Gastrocnemius medialis (tissue), 4 donors: Measurements from ENCODE around the gene RNU2-63P. TPM values are rescaled to one million over a fixed set of nuclear protein-coding genes. Genes with fewer than 3 reads are reported as not detected.
"Not testable (repeated sequence)": the region's sequence is repeated elsewhere in the genome, so short reads cannot be mapped to it uniquely, and the experiment has no call there.

Experiments used
- ATAC-seq, 2 donors: fragments of 150-250 bp; one replicate each; pipeline ENCODE4 v1.9.1; 2016
- DNase-seq, 2 donors: peaks; one replicate each; pipeline ENCODE4 v3.0.0-alpha.2; 2019
- H3K27ac ChIP-seq, 4 donors: fragments of 200-600 bp; sonication (generic); 1 replicate in 1 of 4; 2 replicates in 3 of 4; pipeline ENCODE4 v1.5.1; 2016 to 2018; ENCODE audit warnings: mild to moderate bottlenecking in 2 of 4, moderate library complexity in 1 of 4
- H3K27me3 ChIP-seq, 3 donors: fragments of 200-600 bp; sonication (generic) in 2 of 3; 1 replicate in 1 of 3; 2 replicates in 2 of 3; pipeline versions ENCODE4 v1.5.1 to v1.6.0; 2016 to 2019; ENCODE audit warnings: mild to moderate bottlenecking in 1 of 3, moderate library complexity in 1 of 3
- H3K36me3 ChIP-seq, 2 donors: fragments of 200-600 bp; sonication (generic) in 1 of 2; one replicate each; pipeline ENCODE4 v1.5.1; 2017 to 2018
- H3K4me1 ChIP-seq, 2 donors: fragments of 200-600 bp; sonication (generic) in 1 of 2; one replicate each; pipeline ENCODE4 v1.5.1; 2016 to 2017; ENCODE audit warnings: mild to moderate bottlenecking in 2 of 2
- H3K4me3 ChIP-seq, 4 donors: fragments of 200-600 bp; sonication (generic) in 3 of 4; 1 replicate in 1 of 4; 2 replicates in 3 of 4; pipeline ENCODE4 v1.5.1; 2016 to 2019; ENCODE audit warnings: mild to moderate bottlenecking in 2 of 4
- H3K9me3 ChIP-seq, 3 donors: fragments of 200-600 bp; sonication (generic) in 2 of 3; 1 replicate in 1 of 3; 2 replicates in 2 of 3; pipeline ENCODE4 v1.5.1; 2016 to 2019
- CTCF ChIP-seq, 5 experiments: fragments of 450-650 bp in 3 of 5; fragments of 200-600 bp in 2 of 5; sonication (generic) in 2 of 5; IDR thresholded peaks in 4 of 5; conservative IDR thresholded peaks in 1 of 5; 1 replicate in 4 of 5; 2 replicates in 1 of 5; pipeline ENCODE4 v1.5.1; 2016 to 2019; ENCODE audit warnings: antibody characterized with exemption in 5 of 5, mild to moderate bottlenecking in 3 of 5, moderate library complexity in 3 of 5
- POLR2A ChIP-seq, 2 donors: fragments of 450-650 bp; IDR thresholded peaks; one replicate each; pipeline ENCODE4 v1.6.1; 2017; ENCODE audit warnings: antibody characterized with exemption in 2 of 2, mild to moderate bottlenecking in 2 of 2, moderate library complexity in 2 of 2
- in situ Hi-C, 4 donors: fragments of 200-750 bp; cut with MboI; loops; one replicate each; pipeline versions ENCODE4 v1.15.0 to v1.8.0; 2017; ENCODE audit warnings: low sequenced_read_pairs in 4 of 4
- intact Hi-C: fragments of 100-400 bp; cut with DNase I; formaldehyde crosslinking; loops from one replicate; pipeline ENCODE4 v1.15.1; 2023; ENCODE audit warnings: low total_unique reads
- total RNA-seq, 4 donors: library from RNA; depleted of rRNA; stranded (reverse); fragments of >200 nt; gene quantifications; one replicate each; pipeline versions ENCODE4 v1.1.0 to v1.2.3, GENCODE V29; 2016

RNU2-63P gene
- total RNA-seq, 4 donors from 2014 or later: not detected

GRCh38 chr2:87995756-87996155, 20.6 kb downstream of the RNU2-63P start:
- intact Hi-C loops (no loop called here), in situ Hi-C loops (no loop called here)
- TF ChIP-seq CTCF (IDR thresholded peaks at IDR 0.05 in 4 of 5, conservative IDR thresholded peaks at IDR 0.05 in 1 of 5) (no peak), POLR2A (IDR thresholded peaks at IDR 0.05) (no peak)
- no peaks in the 10 kb centered on the region for H3K9me3 ChIP-seq
- no peak overlapping the region for H3K27ac ChIP-seq
- H3K36me3 ChIP-seq: no peaks in the 10 kb centered on the region
- no peak for DNase-seq
- no peak overlapping the region for H3K4me3 ChIP-seq
- no peaks in the 10 kb centered on the region for H3K4me1 ChIP-seq
- no peak for ATAC-seq
- H3K27me3 ChIP-seq: no peaks in the 10 kb centered on the region

DNA sequence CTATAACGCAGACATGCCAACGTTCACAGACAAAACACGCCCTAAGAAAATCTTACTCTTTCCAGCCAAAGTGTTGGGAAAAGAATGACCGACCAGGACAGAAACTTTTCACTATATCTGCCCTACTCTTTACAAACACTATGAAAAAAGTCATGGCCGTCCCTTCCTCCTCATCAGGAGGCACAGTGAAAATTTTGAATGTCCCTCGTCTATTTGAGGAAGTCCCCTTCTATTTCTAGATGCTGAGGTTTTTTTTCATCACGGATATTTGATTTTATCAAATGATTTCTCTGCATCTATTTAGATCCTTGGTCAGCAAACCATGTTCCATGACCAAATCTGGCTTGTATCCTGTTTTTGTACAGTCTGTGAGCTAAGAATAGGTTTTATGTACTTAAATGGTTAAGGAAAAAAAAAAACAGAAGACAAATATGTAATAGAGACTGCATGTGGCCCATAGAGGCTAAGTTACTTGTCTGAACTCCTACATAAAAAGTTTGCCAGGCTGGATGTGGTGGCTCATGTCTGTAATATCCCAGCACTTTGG, 22.0 kb downstream of the RNU2-63P start:
- ATAC-seq, in situ Hi-C loops, H3K4me3 ChIP-seq, DNase-seq, H3K27ac ChIP-seq, intact Hi-C loops, H3K36me3 ChIP-seq, H3K9me3 ChIP-seq, H3K4me1 ChIP-seq, H3K27me3 ChIP-seq: not testable (repeated sequence)

DNA sequence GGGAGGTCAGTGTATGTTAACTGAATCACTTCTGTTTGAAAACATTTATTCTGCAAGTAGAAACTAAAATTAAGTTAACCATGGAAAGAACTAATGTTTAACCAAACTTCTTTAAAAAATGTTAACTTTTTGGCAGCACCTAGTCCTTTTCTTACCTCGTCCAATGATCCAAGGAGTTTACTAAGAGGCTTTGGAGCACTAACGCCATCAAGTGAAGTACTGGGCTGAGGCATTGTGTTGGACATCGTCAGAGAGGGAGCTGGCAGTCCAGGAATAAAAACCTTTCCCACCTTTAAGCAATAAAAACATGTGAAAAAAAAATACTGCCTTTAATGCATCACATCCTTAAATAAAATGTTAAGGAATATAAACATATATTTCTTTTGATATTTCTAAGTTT, 23.8 kb downstream of the RNU2-63P start:
- ATAC-seq, DNase-seq, H3K27ac ChIP-seq, in situ Hi-C loops, H3K9me3 ChIP-seq, intact Hi-C loops, H3K4me1 ChIP-seq, H3K36me3 ChIP-seq, H3K27me3 ChIP-seq, H3K4me3 ChIP-seq: not testable (repeated sequence)

DNA sequence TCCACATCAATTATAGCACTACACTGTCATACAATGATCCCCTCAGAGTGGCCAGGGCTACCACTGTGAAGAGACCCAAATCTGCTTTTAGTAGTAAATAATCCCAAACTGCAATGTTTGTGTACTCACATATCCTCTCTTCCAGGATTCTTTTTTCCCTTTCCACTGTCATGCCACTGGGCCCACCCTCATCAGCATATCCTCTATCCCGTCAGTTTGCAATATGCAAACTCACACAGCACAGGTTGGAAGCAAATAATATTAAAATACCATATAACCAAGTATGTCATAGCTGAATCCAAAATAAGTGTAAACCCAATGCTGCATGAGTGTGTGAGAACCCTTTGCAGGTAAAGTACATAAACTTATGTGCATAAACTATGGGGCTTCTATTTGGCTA, 28.9 kb downstream of the RNU2-63P start:
- ATAC-seq, intact Hi-C loops, in situ Hi-C loops: not testable (repeated sequence)

DNA sequence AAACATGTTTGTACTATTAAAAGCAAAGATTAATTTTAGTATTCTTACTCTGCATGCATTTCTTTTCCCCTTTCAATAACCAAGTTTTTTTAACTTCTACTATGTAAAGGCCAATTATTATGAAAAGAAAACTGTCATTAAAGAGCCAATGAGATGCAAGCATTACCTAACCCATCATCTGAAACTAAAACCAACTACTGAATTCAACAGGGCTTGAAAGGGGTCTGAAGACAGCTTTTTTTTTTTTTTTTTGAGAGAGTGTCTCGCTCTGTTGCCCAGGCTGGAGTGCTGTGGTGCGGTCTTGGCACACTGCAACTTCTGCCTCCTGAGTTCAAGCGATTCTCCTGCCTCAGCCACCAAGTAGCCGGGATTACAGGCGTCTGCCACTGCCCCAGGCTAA, 30.4 kb downstream of the RNU2-63P start:
- H3K4me3 ChIP-seq, H3K9me3 ChIP-seq, H3K27ac ChIP-seq, H3K4me1 ChIP-seq, intact Hi-C loops, in situ Hi-C loops, H3K27me3 ChIP-seq, DNase-seq, ATAC-seq, H3K36me3 ChIP-seq: not testable (repeated sequence)

More for the DNA sequence above, 28.9 kb downstream of the RNU2-63P start:
- H3K27ac ChIP-seq, H3K9me3 ChIP-seq, H3K4me3 ChIP-seq, DNase-seq, H3K36me3 ChIP-seq, H3K27me3 ChIP-seq, H3K4me1 ChIP-seq: not testable (repeated sequence)

- H3K4me1 ChIP-seq, H3K27ac ChIP-seq, intact Hi-C loops, in situ Hi-C loops, H3K27me3 ChIP-seq, ATAC-seq, H3K9me3 ChIP-seq, H3K36me3 ChIP-seq, H3K4me3 ChIP-seq, DNase-seq: not testable (repeated sequence)
These were observed 35.2 kb downstream of the RNU2-63P start for GRCh38 chr2:87981182-87981581.

GRCh38 chr2:87972385-87972784, 44.0 kb downstream of the RNU2-63P start:
- ATAC-seq, H3K9me3 ChIP-seq, DNase-seq, intact Hi-C loops, in situ Hi-C loops, H3K4me3 ChIP-seq, H3K4me1 ChIP-seq, H3K27ac ChIP-seq, H3K36me3 ChIP-seq, H3K27me3 ChIP-seq: not testable (repeated sequence)

Other genes with a start within 250 kb of the RNU2-63P start
- 10 to 100 TPM in 1 of 4 donors, 1 to 10 TPM in 2, not detected in 1; 1.5 to 11.2 (median 1.8) TPM for gene RGPD2, start 190.8 kb downstream of the RNU2-63P start, total RNA-seq
- 10 to 100 TPM; 20.0 to 29.5 (median 27.2) TPM for gene KRCC1, start 39.2 kb upstream of the RNU2-63P start, total RNA-seq
- 100 to 1,000 TPM; 107 to 214 (median 147) TPM for gene SMYD1, start 51.3 kb upstream of the RNU2-63P start, total RNA-seq
- gene FABP1, start 111.5 kb upstream of the RNU2-63P start, total RNA-seq: 10 to 100 TPM in 1 of 4 donors, 1 to 10 TPM in 2, under 1 TPM in 1; 0.41 to 11.6 (median 5.2) TPM
- gene THNSL2, start 153.8 kb upstream of the RNU2-63P start, total RNA-seq: 10 to 100 TPM; 11.4 to 77.4 (median 47.1) TPM